ENCODE results near the gene TRIM69. TPM values are rescaled to one million over a fixed set of nuclear protein-coding genes. Genes with fewer than 3 reads are reported as not detected.

The TRIM69 gene
- total RNA-seq, 1 donor from 2014 or later: 12.3 TPM

DNA sequence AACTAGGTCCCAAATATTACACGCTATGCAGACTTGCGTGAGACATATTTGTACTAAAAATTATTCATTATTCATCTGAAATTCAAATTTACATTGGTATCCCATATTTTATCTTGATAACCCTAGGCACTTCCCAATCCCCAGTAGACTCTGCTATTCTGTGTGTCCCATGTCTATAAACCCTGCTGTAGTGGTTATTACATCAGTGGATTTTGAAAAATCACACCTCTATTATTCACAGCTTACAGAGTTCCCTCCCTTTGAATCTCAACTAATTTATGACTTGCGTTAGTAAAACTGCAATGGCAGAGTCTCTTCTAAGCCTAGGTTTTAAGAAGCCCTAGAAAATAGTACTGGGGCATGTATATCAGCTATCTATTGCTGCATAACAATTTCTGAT lies 54.3 kb downstream of the TRIM69 start:
- no peaks in the 10 kb centered on the region for H3K27me3 ChIP-seq (ENCODE audit: control insufficient read depth, insufficient read depth, low read length)
- H3K4me3 ChIP-seq (ENCODE audit: low read depth, low read length): no peak overlapping the region
- DNase-seq (ENCODE audit: low read depth): no peak
- H3K36me3 ChIP-seq (ENCODE audit: control insufficient read depth, insufficient read depth, low read length): no peaks in the 10 kb centered on the region
- TF ChIP-seq CTCF (IDR thresholded peaks at IDR 0.05; ENCODE audit: insufficient read depth, low read length, poor library complexity, severe bottlenecking): no peak

DNA sequence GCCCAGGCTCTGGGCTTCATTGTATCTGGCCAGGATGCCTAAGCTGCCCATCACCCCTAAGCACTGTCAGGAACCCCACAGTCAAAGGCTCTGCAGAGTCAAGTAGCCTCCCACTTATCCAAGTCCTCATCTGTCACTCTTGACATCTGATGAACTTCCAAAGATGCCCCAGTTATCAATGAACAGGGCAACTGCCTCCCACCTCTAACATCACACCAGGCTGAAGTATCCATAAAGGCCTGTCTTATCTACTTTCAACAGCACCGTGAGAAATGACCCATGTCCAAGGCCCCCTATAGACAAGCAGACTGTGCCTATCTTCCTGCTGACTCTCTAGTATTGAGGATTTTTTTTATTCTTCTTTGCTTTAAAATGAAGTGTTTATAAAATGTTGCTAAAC lies 56.4 kb downstream of the TRIM69 start:
- H3K36me3 ChIP-seq (ENCODE audit: control insufficient read depth, insufficient read depth, low read length): no peaks in the 10 kb centered on the region
- no peak overlapping the region for H3K4me3 ChIP-seq (ENCODE audit: low read depth, low read length)
- no peak for TF ChIP-seq CTCF (IDR thresholded peaks at IDR 0.05; ENCODE audit: insufficient read depth, low read length, poor library complexity, severe bottlenecking)
- H3K27me3 ChIP-seq (ENCODE audit: control insufficient read depth, insufficient read depth, low read length): no peaks in the 10 kb centered on the region
- DNase-seq (ENCODE audit: low read depth): no peak

GRCh38 chr15:44794072-44794471 lies 57.7 kb downstream of the TRIM69 start:
- no peak for TF ChIP-seq CTCF (IDR thresholded peaks at IDR 0.05; ENCODE audit: insufficient read depth, low read length, poor library complexity, severe bottlenecking)
- Histone ChIP-seq H3K4me3 (ENCODE audit: low read depth, low read length) (no peak overlapping the region), H3K27me3 (ENCODE audit: control insufficient read depth, insufficient read depth, low read length) (no peaks in the 10 kb centered on the region), H3K36me3 (ENCODE audit: control insufficient read depth, insufficient read depth, low read length) (no peaks in the 10 kb centered on the region)
- no peak for DNase-seq (ENCODE audit: low read depth)

DNA sequence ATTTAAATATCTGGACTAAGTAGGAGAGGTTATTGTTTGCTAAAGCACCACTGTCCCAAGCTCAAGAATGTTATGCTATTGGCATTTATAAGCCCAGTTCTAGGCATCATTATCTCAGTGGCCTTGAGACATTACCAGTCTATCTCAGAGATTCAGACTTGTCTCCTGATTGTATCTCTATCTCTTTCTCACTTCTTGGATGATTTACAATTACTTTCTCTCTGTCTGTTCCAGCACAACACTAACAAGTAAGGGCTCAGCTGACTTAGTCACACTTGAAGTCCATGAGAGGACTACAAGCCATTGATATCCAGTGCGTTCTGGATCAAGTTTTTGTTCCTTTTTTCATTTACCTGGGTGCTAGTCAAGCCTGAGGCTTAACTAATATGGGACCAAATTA lies 60.2 kb downstream of the TRIM69 start:
- no peak for TF ChIP-seq CTCF (IDR thresholded peaks at IDR 0.05; ENCODE audit: insufficient read depth, low read length, poor library complexity, severe bottlenecking)
- H3K36me3 ChIP-seq (ENCODE audit: control insufficient read depth, insufficient read depth, low read length): no peaks in the 10 kb centered on the region
- H3K27me3 ChIP-seq (ENCODE audit: control insufficient read depth, insufficient read depth, low read length): no peaks in the 10 kb centered on the region
- no peak overlapping the region for H3K4me3 ChIP-seq (ENCODE audit: low read depth, low read length)
- DNase-seq (ENCODE audit: low read depth): no peak

DNA sequence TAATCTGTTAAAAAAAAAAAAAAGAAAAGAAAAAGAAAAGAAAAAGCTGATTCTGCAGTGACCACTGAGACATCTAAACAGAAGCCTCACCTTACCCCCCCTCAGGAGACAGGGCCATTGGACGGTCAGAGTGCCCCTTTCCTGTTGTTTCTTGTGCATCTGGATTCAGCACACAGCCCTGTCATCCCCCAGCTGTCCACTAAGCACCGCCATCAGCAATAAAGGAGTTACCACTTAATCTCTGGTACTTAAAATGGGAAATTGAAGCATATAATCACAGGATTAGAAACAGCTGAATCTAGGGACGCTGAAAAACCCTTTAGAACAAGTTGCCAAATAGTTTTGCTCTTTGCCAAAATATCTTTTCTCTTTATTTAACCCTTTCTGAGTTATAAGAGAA lies 62.5 kb downstream of the TRIM69 start:
- Histone ChIP-seq H3K36me3 (ENCODE audit: control insufficient read depth, insufficient read depth, low read length) (no peaks in the 10 kb centered on the region), H3K27me3 (ENCODE audit: control insufficient read depth, insufficient read depth, low read length) (no peaks in the 10 kb centered on the region), H3K4me3 (ENCODE audit: low read depth, low read length) (no peak overlapping the region)
- peak; percentile 37 for TF ChIP-seq CTCF (IDR thresholded peaks at IDR 0.05; ENCODE audit: insufficient read depth, low read length, poor library complexity, severe bottlenecking)
- DNase-seq (ENCODE audit: low read depth): no peak

DNA sequence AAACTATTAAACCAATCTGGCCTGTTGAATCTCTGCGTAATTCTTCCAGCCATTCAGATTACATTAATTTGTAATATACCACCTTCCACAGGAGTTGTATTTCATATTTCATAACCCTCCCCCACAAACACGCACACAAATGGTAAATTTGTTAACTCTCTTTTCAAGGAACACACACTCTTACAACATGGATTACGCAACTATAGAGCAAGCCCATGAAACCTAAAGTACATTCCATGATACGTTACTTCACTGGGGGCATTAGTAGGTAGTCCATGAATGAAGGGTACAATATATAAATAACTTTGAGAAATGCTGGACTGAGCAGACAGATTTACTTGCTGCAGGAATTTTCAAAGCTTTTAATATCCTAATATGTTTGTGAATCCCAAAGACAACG lies 65.0 kb downstream of the TRIM69 start:
- Histone ChIP-seq H3K4me3 (ENCODE audit: low read depth, low read length) (no peak overlapping the region), H3K36me3 (ENCODE audit: control insufficient read depth, insufficient read depth, low read length) (no peaks in the 10 kb centered on the region), H3K27me3 (ENCODE audit: control insufficient read depth, insufficient read depth, low read length) (no peaks in the 10 kb centered on the region)
- DNase-seq (ENCODE audit: low read depth): no peak
- TF ChIP-seq CTCF (IDR thresholded peaks at IDR 0.05; ENCODE audit: insufficient read depth, low read length, poor library complexity, severe bottlenecking): no peak

Measured in kidney epithelial cell (primary cell).